Measurements from ENCODE around the gene CRHR2.

CRHR2 gene

DNA sequence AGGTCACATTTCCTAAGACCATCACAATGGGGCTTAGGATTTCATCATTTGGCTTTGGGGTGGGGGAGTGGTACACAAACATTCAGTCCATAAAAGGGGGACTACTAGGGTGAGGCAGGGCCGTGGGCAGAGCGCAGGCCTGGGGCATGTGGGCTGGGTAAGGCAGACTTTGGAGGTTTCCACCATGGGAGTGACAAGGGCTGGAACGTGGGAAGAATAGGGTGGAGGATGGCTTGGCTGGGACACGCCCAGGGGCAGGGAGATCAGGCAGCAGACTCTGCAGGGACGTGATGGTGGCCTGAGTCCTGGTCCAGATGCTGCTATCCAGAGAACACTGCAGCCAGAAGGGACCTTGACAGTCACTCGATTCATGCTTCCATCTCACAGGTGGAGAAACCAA is 24.7 kb upstream of the CRHR2 start:
- no peak for DNase-seq (ENCODE audit: low read depth)

DNA sequence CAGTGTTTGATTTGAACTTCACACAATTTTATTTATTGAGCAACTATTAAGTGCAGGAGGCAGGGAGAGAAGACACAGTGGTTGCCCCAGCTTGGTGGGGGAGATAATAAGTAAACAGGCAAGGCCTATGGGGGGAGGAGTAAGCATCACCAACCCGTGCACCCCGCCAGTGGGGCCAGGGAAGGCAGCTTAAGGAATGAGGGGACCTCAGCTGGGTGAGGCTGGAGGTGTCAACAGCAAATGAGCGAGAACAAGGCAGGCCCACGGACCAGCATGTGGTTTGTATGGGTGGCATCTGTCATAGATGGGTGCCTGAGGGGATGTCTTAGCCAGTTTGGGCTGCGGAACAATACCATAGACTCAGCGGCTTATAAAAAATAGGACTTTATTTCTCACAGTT is 24.1 kb upstream of the CRHR2 start:
- no peak for DNase-seq (ENCODE audit: low read depth)

DNA sequence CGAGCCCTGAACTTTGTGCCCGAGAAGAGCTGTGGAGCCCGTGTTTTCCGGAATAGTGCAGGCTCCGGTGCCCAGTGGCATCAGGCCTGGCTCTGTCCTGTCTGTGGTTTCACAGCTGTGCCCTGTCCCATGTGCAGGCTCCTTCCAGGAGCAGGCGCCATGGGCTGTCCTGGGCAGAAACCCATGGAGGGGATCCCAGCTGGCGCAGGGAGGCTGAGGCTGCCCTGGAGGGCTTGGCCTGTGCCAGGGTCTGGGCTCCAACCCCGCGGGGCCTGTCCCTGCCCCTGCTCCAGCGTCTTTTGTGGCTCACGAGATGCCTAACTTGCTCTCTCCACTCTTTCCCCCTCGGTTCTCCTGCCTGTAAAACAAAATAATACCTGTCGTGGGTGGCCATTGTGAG is 23.3 kb upstream of the CRHR2 start:
- DNase-seq (ENCODE audit: low read depth), result no peak

GRCh38 chr7:30705008-30705407 is 22.8 kb upstream of the CRHR2 start:
- no peak for DNase-seq (ENCODE audit: low read depth)

DNA sequence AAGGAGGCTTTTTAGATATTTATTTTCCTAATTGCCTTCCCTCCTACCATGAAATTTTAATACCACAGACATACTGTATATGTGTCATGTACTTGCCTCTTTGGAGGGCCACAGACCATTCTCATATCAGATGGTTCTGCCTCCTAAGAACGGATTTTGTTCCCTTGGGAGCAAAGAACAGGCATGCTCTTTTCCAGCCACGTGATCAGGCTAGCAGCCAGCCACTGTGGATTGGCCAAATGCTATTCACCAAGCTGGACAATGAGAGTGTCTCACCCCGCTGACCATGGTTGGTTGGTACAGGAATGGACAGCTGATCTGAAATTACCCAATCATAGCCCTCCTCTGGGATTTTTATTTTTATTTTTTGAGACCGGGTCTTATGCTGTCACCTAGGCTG is 21.5 kb upstream of the CRHR2 start:
- DNase-seq (ENCODE audit: low read depth), result no peak

GRCh38 chr7:30702200-30702599 is 19.9 kb upstream of the CRHR2 start:
- no peak for DNase-seq (ENCODE audit: low read depth)

DNA sequence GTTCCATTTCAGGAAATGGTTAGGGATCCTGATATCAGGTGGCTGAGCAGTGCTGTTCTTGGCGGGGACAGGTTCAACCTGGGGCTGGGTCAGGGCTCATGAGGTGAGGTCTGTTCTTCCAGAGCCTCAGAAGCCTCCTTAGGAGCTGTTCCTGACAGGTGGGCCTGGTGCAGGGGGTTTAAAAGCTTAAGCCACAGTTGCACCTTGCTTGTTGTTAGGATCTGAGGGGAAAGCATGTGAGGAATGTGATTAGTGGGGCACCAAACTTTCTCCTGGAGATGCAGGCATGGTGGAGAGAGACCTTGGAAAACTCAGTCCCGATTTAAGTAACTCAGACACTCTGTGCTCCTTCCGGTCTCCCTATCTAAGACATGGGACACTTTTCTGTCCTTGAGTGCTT is 18.7 kb upstream of the CRHR2 start:
- no peak for DNase-seq (ENCODE audit: low read depth)

DNA sequence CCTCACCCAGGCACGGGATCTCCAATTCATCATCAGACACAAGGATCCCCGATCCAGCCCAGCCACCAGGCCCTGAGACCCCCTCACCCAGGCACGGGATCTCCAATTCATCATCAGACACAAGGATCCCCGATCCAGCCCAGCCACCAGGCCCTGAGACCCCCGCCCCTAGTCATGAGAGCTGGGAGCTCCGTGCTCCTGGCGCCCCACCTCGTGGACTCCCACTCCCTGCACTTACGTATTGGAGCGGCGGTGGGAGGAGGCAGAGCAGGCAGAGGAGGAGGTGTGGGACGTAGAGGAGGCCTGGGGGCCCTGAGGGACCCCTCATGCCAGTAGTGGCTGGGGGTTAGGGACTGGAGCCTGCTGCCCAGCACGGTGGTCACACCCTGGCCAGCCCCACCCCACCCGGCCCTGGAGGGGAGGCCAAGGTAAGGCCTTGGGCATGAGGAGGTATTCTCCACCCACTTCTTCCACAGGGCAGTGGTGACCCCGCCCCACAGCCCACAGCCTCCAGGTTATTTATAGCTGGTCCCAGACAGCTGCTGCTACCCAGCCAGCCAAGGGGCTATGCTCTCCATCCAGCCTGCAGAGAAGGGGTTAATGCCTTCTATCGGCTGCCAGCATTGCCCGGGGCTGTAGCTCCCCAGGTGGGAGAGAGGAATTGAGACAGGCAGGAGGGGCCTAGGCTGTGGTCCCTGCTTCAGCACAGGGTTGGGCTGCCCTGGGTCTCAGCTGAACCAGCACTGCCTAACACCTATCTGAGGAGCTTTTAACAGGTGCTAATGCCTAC is 17.6 kb upstream of the CRHR2 start:
- no peak for DNase-seq (ENCODE audit: low read depth)

DNA sequence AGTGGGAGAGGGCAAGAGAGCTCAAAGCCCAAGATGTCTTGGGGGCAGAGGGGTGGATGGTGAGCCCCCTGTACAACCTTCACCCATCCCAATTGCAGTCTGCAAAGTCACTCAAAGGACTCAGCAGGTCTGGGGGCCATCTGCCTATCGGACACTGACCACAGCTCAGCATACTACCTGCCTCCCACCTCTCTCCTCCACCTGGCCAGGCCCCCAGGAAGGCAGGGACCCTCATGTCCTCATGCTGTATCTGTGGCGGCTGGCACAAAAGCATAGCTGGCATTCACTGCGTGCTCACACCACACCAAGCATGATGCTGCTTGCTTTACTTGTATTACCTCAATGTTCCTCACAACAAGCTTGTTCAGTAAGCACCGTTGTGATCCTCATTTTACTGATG is 16.2 kb upstream of the CRHR2 start:
- no peak for DNase-seq (ENCODE audit: low read depth)

DNA sequence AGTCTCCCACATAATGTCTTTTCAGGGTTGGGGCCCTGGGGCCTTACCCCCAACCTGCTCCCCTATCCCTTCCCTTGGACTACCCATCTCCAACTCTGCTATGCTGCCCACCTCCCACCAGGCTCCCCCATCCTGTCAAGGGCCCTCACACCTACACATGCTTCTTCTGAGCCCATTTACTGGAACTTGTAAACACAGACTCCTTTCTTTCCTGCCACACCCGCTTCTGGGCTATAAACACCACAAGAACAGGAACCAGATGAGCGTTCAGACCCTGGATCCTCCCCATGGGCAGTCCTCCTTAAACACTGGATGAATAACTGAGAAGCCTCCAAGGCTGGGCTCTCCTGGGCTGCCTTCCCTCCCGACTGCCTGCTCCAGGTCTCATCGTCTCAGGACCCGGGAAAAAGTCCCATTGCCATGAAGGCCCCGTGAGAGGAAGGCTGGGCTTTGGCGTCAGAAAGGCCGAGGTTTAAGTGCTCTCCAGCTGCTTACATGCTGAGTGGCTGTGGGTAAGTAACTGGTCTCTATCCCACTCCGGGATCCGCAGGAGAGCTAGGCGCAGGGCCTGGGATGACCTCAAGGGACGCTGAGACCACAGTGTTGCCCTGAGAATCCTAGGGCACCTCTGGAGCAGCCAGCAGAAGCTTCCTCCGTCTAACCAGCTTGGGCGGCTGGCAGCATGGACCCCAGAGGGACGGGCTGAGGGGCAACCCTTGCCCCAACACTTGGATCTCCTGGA is 15.6 kb upstream of the CRHR2 start:
- no peak for DNase-seq (ENCODE audit: low read depth)

GRCh38 chr7:30694774-30695721 is 12.8 kb upstream of the CRHR2 start:
- DNase-seq (ENCODE audit: low read depth), result no peak

- no peak for DNase-seq (ENCODE audit: low read depth)
Measured at GRCh38 chr7:30694218-30694745, 12.0 kb upstream of the CRHR2 start.

DNA sequence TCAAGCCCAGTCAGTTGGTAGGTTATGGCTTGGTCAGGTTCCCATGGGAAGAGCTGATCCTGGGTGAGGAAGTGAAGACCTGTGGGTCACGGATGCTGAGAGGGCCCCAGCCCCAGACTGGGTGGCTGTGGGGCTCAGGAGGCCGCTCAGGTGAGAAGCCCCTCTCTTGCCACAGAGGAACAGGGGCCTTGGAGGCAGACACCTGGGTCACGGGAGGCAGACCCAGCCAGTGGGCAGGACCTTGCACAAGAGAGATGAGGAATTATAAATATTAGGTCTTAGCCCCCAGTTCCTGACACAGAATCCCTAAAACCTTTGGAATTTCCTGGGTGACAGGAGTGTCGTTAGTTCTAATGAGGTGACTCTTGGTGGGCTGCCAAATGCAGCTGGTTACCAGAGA is 10.6 kb upstream of the CRHR2 start:
- DNase-seq (ENCODE audit: low read depth), result no peak

DNA sequence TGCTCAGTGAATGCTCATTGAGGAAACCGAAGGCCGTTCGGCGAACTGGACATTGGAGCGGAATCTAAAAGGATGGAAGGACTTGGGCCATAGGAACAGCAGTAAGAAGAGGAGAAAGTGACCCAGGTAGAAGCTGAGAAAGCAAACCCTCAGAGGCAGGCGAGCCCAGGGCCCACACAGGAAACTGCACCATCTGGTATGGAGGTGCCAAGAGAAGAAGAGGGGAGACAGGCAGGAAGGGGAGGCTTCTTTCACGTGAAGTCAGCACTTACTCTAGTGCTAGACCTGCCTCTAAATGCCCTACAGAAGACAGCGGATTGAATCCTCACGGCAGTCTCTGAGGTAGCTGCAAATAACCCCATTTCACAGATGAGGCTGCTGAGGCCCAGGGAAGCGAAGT is 10.2 kb upstream of the CRHR2 start:
- DNase-seq (ENCODE audit: low read depth), result no peak

GRCh38 chr7:30690011-30690410 is 7.8 kb upstream of the CRHR2 start:
- DNase-seq (ENCODE audit: low read depth), result no peak

DNA sequence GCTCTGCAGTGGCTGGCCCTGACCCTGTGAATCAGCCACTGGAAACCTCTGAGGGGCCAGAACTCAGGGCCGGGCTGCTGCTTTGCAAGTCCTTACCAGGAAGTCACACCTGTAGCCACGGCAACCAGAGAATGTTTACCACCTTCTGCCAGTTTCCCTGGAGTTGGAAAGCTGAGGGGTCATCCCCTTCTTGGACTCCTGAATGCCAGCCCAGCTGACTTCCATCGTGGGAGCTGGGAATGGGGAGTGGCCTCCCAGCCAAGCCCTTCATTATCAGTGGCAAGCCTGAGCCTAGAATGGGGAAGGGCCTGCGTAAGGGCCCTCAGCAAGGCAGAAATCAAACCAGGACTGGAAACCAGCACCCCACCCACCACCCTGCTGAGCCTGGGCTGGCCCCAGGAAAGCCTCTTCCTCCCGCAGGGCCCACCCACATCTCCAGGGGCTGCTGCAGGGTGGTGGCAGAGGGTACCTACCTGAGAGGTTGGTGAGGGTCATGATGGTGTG is 6.5 kb upstream of the CRHR2 start:
- no peak for DNase-seq (ENCODE audit: low read depth)

- no peak for DNase-seq (ENCODE audit: low read depth)
Measured at GRCh38 chr7:30687604-30688003, 5.3 kb upstream of the CRHR2 start.

DNA sequence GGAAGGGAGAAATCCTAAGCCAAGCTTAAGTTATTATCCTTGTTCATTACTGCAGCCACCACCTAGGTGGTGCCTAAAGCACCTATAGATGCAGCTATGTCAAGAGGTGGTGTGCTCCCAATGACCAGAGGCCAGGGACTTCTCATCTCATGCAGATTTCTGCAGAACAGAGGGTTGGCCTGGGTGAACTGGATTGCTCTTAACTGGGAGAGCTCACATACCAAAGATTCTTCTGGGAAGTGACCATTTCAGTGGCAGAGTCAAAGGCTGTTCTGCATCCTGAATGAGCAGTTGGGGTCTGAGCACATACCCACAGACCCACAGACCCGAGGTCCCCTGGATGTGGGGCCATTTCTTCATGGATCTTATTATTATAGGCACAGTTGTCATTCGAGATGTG is 2.1 kb upstream of the CRHR2 start:
- no peak for DNase-seq (ENCODE audit: low read depth)

- DNase-seq (ENCODE audit: low read depth), result no peak
Measured at GRCh38 chr7:30683816-30684215, 1.6 kb upstream of the CRHR2 start.

- no peak for DNase-seq (ENCODE audit: low read depth)
Measured at GRCh38 chr7:30683306-30683705, 1.1 kb upstream of the CRHR2 start.

GRCh38 chr7:30681815-30682211 is 443 bp downstream of the CRHR2 start:
- no peak for DNase-seq (ENCODE audit: low read depth)

DNA sequence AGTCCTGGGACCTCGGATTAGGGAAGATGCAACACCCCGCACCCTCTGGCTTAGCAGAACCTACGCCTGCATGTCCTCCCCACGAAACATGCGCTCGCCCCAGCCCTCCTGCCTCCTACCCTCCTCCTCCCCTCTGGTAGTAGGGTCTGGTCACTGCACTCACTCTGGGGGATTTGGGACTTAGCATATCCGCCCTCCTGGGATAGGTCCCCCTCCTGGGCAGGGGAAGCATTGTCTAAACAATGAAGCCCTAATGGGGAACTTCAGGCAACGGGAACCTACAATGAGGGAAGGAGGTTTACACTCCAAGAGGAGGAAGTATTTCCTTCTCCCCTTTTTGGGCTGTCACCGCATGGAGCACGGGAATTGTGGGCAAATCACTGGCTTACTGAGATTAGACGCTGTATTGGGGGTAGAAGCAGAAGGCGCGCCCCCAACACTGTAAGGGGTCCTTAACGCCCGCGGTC is 892 bp downstream of the CRHR2 start:
- DNase-seq (ENCODE audit: low read depth), result no peak
